Astrocyte of the spinal cord (primary cell): ENCODE data around the gene JAML.

Experiments used
- DNase-seq: peaks from one replicate; pipeline ENCODE4 v3.0.0; 2011; ENCODE audit warnings: low read depth, low spot score
- H3K4me3 ChIP-seq: 2 replicates; pipeline ENCODE4 v1.5.1; 2011; ENCODE audit warnings: low read depth, mild to moderate bottlenecking, low read length, moderate library complexity
- CTCF ChIP-seq: IDR thresholded peaks from 2 replicates; pipeline ENCODE4 v1.5.1; 2012; ENCODE audit warnings: low read depth, mild to moderate bottlenecking, low read length, inconsistent platforms
- in situ Hi-C: cut with HindIII; loops from 2 replicates; pipeline ENCODE4 v1.10.0; 2017; ENCODE audit warnings: low sequenced_read_pairs

Gene JAML

GRCh38 chr11:118171269-118172062 is 53.3 kb downstream of the JAML start:
- DNase-seq = peak; percentile 25
- peak; percentile 91 for TF ChIP-seq CTCF
- no peak overlapping the region for H3K4me3 ChIP-seq
- in situ Hi-C loops = no loop called here

GRCh38 chr11:118170882-118171268 is 53.9 kb downstream of the JAML start:
- in situ Hi-C loops = no loop called here
- no peak for TF ChIP-seq CTCF
- H3K4me3 ChIP-seq = no peak overlapping the region
- no peak for DNase-seq

DNA sequence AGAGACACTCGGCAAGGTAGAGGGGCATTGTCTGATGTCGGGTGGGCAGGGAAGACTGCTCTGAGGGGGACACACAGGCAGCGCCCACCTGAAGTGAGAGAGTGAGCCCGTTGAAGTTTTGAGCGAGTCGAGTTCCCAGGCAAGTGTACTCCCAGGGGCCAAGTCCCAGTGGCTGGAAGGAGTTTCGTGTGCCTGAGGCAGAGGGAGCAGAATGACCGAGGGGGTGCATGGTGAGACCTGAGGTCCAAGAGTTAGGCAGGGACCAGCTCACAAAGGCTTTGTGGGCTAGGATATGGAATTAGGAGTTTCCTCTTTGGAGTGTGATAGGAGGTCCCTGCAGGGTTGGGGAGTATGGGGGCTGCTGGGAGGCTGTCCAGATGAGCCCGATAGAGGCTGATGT is 54.6 kb downstream of the JAML start:
- no peak for DNase-seq
- no peak overlapping the region for H3K4me3 ChIP-seq
- in situ Hi-C loops = no loop called here
- TF ChIP-seq CTCF = no peak

DNA sequence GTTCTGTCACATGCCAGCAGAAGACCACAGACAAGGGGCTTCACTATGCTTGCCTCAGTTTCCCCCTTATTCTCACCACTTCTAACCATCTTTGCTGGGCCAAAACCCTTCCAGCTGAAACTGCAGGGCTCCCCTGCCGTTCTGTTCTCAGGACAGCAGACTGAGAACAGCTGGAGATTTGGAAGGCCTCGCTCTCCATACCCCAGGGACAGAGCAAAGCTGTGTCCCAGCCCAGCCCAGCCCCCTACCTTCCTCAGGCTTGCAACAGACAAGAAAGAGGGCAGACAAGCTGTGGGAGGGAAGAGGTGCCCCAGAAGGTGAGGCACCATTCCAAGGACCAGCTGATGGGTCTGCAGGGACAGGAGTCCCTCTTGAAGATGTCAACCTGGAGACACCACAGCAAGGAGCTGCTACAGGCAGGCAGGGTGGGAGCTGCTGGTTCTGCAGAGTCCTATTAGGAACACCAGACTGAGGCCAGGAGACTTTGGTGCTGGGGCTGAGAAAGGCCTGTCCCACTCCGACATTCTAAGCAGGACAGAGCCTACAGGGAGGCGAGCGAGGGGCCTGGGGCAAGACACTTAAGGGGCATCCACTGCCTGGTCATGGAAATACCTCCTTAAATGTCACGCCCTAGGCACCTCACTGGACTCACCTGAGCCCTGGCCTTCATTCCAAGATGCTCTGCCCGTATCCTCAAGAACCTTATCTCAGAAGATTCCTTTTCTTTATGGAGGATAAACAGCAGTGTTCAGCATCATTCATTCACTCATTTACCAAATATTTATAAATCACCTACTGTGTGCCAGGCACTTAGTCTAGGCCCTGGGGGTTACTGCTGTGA is 55.3 kb downstream of the JAML start:
- in situ Hi-C loops = no loop called here
- no peak for TF ChIP-seq CTCF
- no peak for DNase-seq
- H3K4me3 ChIP-seq = no peak overlapping the region

- TF ChIP-seq CTCF = no peak
- no peak for DNase-seq
- no peak overlapping the region for H3K4me3 ChIP-seq
- in situ Hi-C loops = no loop called here
These were observed 56.1 kb downstream of the JAML start for GRCh38 chr11:118168751-118169150.

DNA sequence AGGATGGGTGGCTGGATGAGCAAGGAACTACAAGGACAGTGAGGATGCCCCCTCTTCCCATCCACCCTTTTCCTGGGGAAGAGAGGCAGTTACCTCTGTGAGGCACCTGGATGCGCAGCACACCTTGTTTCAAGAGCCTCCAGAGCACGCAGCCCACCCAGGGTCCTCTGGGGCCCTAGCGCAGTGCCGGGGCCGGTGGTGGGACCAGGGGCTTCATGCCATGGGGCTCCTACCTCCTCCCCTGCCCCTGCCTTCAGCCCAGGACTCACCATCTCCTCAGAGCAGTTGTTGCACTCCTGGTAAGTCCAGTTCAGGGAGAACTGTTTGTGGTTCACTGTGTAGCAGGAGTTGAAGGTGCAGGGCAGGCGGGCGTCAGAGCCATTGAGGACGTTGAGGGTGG is 56.5 kb downstream of the JAML start:
- no peak overlapping the region for H3K4me3 ChIP-seq
- DNase-seq = no peak
- in situ Hi-C loops = no loop called here
- TF ChIP-seq CTCF = no peak
